PFSK-1 (cell line): Measurements from ENCODE around the gene PTGDR2. TPM values are rescaled to one million over a fixed set of nuclear protein-coding genes. Genes with fewer than 3 reads are reported as not detected.

Source experiments
- FOXP2 ChIP-seq: optimal IDR thresholded peaks from 2 replicates; pipeline ENCODE3; 2011; ENCODE audit warnings: borderline replicate concordance, control low read depth, inconsistent platforms; ENCODE audit not compliant: insufficient read depth; ENCODE audit errors: extremely low read length, extremely low read depth
- POLR2AphosphoS5 ChIP-seq: IDR thresholded peaks from 2 replicates; pipeline ENCODE4 v1.6.1; 2012; ENCODE audit warnings: low read depth, mild to moderate bottlenecking, control low read depth, low read length, moderate library complexity
- REST ChIP-seq, 2 experiments: IDR thresholded peaks; 2 replicates each; pipeline versions ENCODE4 v1.6.1 to v1.8.0; 2011 to 2012; ENCODE audit warnings: low read depth in 2 of 2, low read length in 2 of 2, control low read depth in 1 of 2, inconsistent platforms in 1 of 2, mild to moderate bottlenecking in 1 of 2, moderate library complexity in 1 of 2; ENCODE audit not compliant: insufficient read depth in 1 of 2
- SIN3A ChIP-seq: IDR thresholded peaks from 2 replicates; pipeline ENCODE4 v1.6.1; 2012; ENCODE audit warnings: mild to moderate bottlenecking, low read length, moderate library complexity, borderline replicate concordance; ENCODE audit not compliant: insufficient read depth
- TAF1 ChIP-seq: IDR thresholded peaks from 2 replicates; pipeline ENCODE4 v1.6.1; 2012; ENCODE audit warnings: low read length, control low read depth, borderline replicate concordance; ENCODE audit not compliant: insufficient read depth
- polyA plus RNA-seq: library from polyadenylated mRNA; unstranded; fragments of >200 nt; gene quantifications from one replicate; pipeline ENCODE4 v1.2.1, GENCODE V29; 2012; ENCODE audit warnings: low read depth, missing spikeins; ENCODE audit not compliant: insufficient read length

The PTGDR2 gene
- polyA plus RNA-seq, result 0.51 TPM

- TF ChIP-seq FOXP2, result no peak
These were observed at the start of gene PTGDR2 for GRCh38 chr11:60855726-60856633. PTGDR2 (minus strand) TSS chr11:60855950; CDS start chr11:60853722, 2,228 bp downstream.

- no peak for TF ChIP-seq TAF1
- no peak for TF ChIP-seq FOXP2
- no peak for TF ChIP-seq REST (IDR thresholded peaks at IDR 0.05; ENCODE audit: insufficient read depth in 1 of 2, low read depth in 2 of 2, low read length in 2 of 2)
These were observed 49.3 kb upstream of the PTGDR2 start for GRCh38 chr11:60905047-60905446.

- TF ChIP-seq POLR2AphosphoS5, result no peak
- no peak for TF ChIP-seq TAF1
- no peak for TF ChIP-seq REST (IDR thresholded peaks at IDR 0.05; ENCODE audit: insufficient read depth in 1 of 2, low read depth in 2 of 2, low read length in 2 of 2)
- TF ChIP-seq SIN3A, result no peak
- TF ChIP-seq FOXP2, result no peak
These were observed 46.9 kb upstream of the PTGDR2 start for GRCh38 chr11:60902625-60903024.

GRCh38 chr11:60900673-60901404, 45.1 kb upstream of the PTGDR2 start:
- TF ChIP-seq POLR2AphosphoS5 (no peak), TAF1 (no peak), SIN3A (no peak), FOXP2 (no peak), REST (IDR thresholded peaks at IDR 0.05; ENCODE audit: insufficient read depth in 1 of 2, low read depth in 2 of 2, low read length in 2 of 2) (peak in 1 of 2 experiments; percentile 57; a peak in 1 of 4 replicates)

- no peak for TF ChIP-seq TAF1
- no peak for TF ChIP-seq POLR2AphosphoS5
- TF ChIP-seq SIN3A, result no peak
- TF ChIP-seq REST (IDR thresholded peaks at IDR 0.05; ENCODE audit: insufficient read depth in 1 of 2, low read depth in 2 of 2, low read length in 2 of 2), result no peak
- no peak for TF ChIP-seq FOXP2
These were observed 44.2 kb upstream of the PTGDR2 start for GRCh38 chr11:60899977-60900376.
